HG03354 (cell line): Measurements from ENCODE around the gene BBS5.
"Not testable (repeated sequence)": the region's sequence is repeated elsewhere in the genome, so short reads cannot be mapped to it uniquely, and the experiment has no call there.

ENCODE experiments used
- ATAC-seq: cut with Tn5 transposase; IDR thresholded peaks from one replicate; pipeline ENCODE4 v1.9.1; 2021; ENCODE audit warnings: mild to moderate bottlenecking; ENCODE audit not compliant: unreplicated experiment, poor library complexity, severe bottlenecking

Gene BBS5

GRCh38 chr2:169526451-169526850, 47.2 kb downstream of the BBS5 start:
- no peak for ATAC-seq

GRCh38 chr2:169528271-169528701, 49.0 kb downstream of the BBS5 start:
- ATAC-seq, result peak; percentile 93

GRCh38 chr2:169539460-169539859, 60.2 kb downstream of the BBS5 start:
- not testable (repeated sequence) for ATAC-seq

- ATAC-seq, result no peak
These were observed 60.9 kb downstream of the BBS5 start for GRCh38 chr2:169540146-169540545.

GRCh38 chr2:169542433-169542832, 63.1 kb downstream of the BBS5 start:
- no peak for ATAC-seq

GRCh38 chr2:169546756-169547155, 67.5 kb downstream of the BBS5 start:
- ATAC-seq, result no peak
